Stimulated activated CD4-positive, alpha-beta T cell treated with anti-CD3 and anti-CD28 coated beads, Interleukin-2, amount 100 ng/mL, for 4 hours (primary cell): ENCODE measurements around the gene INPP4A.

Experiments
- DNase-seq: peaks from one replicate; pipeline ENCODE4 v3.0.0-alpha.2; 2020; ENCODE audit warnings: low read depth

INPP4A gene

DNA sequence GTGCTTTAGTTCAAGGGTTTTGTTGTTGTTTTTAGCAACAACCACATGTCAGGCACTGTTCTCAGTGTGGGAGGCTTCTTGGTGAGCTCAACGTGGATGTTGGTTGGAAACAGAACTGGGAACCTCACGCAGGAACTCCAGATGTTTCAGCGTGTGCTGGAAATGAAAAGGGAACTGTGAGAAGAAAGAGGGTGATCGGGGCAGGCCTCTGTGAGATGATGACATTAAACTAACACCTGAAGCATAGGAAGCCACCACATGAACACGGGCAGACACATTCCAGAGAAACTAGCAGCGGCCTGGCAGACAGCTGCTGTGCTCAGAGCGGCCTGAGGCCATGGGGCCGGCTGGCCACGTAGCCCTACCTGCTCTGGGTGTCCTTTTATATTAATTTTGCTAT, 97.2 kb downstream of the INPP4A start:
- no peak for DNase-seq

DNA sequence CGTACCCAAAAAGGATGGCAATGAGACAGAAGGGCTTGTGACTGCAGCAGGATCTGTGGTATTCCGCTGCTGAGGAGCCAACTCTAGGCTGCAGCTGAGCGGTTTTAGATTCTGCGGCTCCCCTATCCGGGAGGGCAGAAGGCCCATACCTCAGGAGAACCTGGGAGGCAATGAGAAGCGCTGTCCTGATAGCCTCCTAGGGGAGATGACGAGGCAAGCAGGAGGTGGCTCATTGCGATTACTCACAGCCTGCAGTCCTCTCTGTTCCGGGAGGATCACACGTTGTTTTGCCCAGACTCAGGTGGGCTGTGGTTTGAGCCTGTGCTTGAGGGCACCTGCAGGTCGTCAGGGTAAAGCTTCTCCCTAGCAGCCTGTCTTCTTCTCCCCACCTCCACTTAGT, 98.6 kb downstream of the INPP4A start:
- DNase-seq: no peak

DNA sequence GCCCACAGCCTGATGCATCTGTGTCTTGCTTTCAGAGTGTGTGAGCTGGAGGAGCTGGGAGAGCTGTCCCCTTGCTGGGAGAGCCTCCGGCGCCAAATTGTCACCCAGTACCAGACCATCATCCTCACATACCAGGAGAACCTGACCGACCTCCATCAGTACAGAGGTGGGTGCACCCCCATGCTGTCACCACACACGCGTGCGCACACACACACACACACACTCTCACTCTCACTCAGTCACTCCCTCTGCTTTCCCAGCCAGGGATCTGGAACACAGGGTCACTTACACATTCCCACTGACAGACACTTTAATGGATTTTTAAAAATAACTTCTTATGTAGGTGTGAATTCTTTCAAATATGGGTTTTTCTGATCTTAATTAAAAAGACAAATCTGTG, 99.2 kb downstream of the INPP4A start:
- DNase-seq: no peak

DNA sequence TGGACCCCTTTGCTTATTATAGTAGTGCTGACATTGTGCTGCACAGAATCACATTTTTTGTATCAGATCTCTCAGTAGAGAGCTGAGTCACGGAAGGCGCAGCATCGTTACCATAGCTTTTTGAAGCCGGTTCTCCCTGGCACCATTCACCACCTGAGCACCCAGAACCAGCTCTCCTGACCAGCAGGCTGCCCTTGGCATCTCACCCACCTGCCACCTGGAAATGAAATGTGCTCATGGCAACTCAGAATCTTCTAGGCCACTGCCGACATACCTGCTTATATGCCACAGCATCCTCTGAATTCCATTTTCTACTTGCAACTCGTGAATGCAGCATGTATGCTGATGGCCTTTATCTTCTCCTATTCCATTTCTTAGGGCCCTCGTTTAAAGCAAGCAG, 100.9 kb downstream of the INPP4A start:
- DNase-seq: no peak

DNA sequence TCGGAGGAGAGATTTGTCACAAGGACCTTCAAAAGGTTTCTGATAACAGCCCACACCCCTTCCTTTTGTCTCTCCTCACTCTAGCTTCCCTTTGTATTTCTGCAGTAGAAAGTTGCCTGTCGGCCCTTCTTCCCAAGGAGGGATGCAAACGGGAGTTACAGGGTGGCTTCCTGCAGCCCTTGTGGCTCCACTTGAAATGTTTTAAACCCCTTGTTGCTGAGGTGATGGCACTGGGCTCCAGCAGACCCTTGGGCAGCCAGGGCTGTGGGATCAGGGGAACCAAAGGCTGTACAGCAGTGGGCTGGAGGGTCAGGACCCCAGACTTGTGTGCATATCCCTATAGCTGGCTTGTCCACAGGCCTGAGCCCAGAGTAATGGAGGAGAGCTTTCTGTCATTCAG, 101.5 kb downstream of the INPP4A start:
- no peak for DNase-seq

DNA sequence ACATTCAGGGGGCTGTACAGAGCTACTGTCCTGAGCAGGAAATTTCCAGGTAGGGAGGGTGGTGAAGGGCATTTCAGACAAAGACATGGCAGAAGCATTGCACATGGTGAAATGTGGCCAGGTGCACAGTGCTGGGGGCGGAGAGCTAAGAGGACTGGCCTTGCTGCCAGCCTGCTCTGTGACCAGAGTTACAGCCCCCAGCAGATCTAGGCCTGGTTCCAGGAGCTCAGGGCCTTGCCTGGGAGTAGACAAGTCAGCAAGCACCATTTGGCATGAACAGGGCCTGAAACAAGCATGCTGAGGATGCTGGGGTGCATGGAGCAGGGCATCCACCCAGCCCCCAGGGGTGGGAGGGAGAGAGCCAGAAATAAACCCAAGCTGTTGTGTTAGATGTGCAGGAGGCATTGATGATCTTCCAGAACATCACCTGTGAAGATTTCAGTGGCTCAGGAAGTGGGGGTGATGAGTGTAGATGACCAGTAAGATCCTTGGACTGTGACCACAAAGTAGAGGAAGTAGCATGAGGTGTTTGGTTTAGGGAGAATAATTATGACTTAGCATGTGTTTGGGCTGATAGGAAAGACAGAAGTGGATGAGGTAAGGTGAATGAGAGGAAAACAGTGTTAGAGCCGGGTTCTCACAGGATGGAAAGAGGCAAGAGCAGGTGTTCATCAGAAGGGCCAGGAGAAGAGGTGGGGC, 102.6 kb downstream of the INPP4A start:
- no peak for DNase-seq

DNA sequence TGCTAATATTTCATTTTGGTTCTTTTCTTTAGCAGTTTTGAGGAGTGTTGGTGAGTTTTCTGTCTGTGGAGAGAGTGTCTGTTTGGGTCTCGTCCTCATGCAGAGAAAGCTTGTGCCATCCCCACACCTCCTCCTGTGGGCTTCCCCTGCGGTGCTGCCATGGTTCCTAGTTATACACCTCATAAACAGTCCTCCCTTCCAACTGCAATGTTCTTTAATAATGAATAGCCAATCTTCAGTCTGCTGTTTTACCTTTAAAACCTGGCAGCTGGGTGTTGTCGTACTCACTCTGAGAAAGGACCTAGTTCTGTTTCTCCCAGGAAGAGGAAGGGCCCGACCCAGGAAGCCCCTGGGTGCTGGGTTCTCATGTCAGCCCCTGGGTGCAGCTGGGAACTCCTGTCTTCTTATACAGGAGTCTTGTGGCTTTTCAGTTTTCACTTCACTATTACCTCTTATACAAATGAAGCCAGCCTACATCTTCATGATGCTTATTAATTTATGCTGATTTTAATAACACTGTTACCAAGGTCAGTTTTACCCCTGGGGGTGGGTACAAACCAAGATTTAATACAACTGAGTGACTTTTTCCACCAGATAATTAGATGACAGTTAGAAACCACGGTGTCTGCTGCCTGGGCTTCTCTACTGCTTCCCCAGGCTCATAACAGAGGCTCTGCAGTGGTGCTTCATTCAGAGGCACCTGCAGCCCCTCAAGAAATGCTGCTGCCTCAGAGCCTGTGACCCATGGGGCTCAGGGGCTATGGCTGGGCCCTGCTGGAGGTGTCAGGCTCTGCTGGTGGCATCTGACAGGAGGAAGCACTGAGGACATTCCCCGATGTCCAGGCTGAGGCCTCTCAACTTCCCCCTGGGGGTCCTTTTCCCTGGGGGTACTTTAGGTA, 104.5 kb downstream of the INPP4A start:
- no peak for DNase-seq

DNA sequence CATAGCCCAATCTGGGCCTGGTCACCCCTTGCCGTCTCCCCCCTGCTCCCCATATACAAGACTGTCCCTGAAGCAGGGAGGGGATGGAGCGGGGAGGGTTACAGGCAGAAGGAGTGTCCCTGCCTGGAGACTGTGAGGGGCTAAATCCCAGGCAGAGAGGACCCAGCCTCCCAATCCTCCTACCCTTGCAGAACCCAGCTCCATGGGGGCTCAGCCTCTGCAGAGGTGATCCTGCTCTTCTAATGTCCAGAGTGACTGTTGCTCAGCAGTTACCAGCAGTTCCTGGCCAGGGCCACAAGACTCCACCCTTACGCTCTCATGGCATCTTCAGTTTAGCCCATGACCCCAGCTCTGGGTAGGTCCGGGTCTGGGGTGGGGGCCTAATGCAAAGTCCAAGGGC, 105.5 kb downstream of the INPP4A start:
- DNase-seq: no peak

DNA sequence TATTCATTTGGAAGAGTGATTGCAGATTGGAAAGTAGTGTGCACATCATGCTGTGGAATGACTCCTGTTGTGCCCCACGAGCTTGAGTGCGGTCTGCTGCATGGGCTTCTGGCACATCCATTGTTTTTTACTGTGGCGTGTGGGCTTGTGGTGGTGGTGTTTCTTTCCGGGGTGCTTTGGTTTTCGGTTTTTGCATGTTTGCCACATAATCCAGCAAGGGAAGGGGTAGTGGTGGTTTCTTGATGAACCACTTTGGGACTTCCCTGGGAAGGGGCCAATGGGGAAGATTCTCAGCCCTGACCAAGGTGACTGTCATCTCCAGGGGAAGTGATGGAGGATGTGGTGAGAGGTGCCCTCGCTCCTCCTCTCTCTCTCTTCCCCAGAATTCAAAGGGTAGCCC, 106.7 kb downstream of the INPP4A start:
- DNase-seq: no peak

DNA sequence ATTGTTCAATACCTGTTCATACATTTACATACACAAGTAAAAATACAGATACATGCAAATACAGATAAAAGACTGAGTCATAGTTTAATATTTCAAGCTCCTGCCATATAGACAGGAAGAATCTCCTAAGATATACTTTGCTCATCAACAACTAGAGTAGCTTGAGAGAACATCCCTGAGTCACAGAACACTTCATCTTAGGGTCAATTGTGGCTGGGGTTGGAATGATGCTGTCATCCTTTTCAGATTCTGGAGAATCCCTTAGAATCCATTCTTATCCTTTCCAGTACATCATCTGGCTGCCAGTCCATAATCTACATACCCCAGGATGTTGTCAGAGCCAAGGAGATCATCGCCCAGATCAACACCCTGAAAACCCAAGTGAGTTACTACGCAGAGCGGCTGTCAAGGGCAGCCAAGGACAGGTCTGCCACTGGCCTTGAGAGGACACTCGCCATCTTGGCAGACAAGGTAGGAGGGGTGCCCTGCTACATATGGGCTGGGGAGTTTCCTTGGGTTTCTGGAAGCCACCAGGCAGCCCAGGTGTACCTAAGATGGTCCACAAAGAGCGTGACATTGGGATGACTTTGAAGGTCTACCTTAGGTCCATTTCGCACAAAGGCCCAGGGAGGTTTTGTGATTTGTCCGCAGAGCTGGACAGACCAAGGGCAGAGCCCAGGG, 108.0 kb downstream of the INPP4A start:
- DNase-seq: no peak

DNA sequence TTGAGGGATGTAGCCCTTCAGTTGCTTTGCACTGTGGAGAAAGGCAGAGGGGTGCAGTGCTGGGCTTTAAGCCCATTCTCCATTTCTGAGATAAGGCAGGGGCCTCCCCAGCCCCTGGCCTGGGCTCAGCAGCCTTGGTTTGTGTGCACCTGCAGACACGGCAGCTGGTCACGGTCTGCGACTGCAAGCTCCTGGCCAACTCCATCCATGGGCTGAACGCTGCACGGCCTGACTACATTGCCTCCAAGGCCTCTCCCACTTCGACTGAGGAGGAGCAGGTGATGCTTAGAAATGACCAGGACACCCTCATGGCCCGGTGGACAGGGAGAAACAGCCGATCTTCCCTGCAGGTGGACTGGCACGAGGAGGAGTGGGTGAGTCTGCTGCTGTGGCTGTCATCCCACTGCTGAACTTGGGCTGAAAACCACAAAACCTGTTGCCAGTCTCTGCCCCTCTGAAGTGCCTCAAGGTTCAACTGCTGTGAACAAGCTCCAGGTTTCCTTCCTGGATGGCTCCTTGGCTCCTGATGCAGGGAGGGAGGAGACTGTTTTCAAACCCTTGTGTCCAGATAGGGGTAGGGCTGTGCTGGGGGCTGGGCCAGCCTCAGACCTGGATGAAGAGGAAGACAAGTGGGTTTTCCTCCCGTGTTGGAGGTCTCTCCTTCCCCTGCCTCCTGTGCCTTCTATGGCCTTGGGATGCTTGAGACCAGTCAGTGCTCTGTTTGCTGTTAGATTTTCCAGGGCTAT, 109.6 kb downstream of the INPP4A start:
- no peak for DNase-seq

DNA sequence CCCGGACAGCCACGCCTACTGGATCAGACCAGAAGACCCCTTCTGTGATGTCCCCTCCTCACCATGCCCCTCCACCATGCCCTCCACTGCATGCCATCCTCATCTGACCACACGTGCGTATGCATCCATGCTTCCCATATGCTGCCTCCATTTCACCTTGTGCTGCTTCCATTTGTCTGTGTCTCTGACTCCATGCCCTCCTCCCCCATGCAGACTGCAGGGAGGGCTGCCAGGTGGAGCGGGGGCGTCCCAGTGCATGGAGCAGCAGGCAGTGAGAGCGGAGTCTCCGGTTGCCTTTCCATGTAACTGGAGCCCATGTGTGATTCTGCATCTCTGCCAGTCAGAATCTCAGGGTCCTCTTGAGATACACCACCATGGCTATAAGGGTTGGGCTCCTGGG, 111.0 kb downstream of the INPP4A start:
- no peak for DNase-seq

DNA sequence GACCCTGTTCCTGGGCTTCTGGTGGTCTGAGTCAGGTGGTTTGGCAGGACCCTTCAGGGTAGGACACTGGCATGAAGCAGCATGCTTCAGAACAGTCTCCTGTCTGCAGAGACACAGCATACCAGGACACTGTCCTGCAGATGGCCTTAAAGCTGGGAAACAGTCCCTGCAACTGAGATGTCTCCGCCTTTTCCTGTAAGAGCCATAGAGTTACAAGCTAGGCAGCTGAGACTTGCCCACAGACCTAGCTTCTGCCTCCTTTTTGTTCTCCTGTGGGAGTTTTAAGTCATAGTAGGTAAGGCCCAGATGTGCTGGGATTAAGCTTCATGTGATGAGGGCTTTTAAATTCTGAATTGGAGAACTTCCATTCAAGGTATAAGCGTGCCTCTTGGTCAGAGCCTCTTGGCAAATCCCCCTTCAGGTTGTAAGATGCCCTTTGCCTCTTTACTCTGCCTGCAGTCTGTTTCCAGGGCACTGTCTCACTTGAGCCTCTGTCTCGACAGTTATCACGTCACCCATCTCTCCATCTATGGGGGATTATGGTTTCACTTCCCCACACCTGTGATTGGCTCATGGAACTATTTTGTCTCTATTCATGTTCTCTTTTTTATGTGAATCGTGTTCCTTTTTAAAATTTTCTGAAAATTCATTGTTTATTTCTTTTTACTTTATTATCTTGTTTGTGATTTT, 111.8 kb downstream of the INPP4A start:
- no peak for DNase-seq

DNA sequence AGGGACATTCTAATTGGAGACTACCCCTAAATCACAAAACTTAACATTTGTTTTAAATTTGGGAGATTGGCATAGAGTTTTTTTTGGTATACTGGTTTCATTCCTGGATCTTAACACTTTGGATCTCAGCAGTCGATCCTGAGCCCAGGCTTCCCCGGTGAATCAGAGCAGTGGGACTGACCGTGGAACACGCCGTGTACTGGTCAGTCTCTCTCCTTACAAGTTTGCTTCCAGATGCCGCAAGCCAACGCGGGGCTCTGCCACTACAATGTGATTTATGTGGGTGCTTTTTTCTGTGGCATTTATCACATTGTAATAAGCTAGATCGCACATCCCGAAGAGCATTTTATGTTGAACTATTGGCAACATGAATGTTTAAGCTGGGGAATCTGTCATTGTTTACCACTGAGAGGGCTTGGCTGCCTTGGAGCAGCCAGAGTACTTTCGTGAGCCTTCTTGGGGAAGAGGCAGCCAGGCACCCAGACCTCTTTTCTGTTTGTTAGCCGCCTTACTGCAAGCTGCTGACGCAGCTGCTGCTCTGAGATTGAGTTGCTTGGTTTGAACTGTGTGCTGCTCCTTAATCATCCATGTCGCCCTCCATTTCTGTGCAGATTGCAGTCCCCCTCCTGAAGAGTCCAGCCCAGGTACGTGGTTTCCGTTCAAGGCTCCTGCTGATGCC, 114.3 kb downstream of the INPP4A start:
- no peak for DNase-seq

DNA sequence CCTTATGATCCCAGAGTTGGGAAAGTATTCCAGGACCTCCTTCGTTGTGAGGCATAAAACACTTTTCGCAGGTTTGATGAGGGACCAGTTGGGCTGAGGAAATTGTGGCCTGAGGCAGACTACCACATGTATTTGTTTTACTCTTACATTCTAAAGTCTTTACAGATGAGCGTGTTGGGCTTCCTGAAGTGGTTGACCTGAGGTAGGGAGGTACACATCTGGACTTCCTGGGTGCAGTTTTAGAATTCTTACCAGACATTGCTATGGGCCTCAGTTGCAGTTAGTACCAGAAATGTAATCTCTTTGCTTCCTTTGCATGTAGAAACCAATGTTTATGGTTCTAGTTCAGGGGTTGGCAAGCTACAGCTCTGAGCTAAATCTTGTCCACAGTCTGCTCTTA, 114.9 kb downstream of the INPP4A start:
- DNase-seq: no peak

DNA sequence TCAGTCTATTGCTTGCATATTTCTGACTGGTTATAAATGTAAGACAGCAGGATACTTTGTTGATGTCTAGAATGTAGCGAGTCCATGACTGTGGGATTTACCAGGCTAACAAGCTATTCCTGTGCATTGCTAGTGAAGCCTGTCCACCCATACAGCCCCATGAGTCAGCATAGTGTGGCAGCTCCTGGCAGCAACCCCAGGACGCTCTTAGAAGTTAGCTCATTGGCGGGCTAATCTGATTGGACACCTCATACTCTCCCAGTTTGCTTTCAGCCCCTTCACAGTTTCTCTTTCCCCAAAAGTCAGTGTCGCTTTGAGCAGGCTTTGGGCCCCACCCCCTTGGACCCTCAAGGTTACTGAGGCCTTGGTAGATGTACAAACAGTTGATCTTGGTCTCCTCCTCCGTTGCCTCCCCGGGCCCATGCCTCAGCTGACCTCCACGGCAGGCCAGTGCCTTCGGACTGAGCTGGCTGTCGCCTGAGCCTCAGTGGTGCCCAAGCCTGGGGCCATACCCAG, 115.7 kb downstream of the INPP4A start:
- no peak for DNase-seq

DNA sequence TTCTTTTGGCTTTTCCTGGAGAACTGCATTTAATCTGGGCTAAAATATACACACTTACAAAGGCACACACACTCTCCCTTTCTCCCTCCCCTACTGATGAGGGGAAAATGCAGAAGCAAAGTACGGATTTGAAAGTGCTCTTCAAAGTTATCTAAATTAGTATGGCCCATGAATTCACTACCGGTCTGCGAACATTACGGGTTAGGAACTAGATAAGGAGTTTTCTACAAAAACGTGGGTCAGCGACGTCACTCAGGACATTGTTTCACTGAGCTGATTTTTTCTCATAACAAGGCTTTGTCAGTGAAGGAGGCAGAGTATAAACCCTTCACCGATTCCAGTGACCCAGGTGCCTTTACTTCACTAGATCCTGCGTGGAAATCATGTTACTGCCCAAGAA, 116.4 kb downstream of the INPP4A start:
- DNase-seq: no peak

DNA sequence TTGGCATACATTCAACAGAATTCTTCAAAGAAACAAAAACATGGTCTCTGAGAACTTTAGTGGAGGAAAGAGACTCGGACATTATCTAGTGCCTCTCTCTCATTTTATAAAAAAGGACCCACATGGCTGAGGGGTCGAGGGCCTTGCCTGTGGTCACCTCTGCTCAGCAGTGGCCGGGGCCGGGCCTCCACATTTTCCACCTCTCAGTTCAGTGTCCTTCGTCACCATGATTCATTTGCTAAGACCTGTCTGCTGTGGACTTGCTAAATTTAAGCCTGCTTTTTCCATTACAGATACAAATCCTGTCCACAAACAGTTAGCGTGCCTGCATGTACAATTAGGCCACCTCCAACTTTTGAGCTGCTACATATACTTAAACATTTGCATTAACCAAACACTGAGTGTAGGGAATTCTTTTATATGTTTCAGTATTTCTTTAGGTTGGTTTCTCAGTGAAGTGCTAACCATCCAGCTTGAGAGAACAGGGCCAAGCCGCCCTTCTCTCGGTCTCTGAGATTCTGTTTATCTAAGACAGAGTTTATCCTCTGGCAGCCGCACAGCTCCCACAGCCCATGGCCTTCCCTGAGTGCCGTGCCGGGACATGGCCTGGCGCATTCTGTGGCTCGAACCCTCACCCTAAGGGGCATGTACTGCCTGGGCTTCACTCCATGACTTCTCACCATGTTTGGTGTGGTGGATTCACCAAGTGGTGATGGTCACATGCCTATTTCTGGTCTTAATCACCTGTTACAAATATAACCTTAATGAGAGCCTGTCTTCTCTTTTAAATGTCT, 117.4 kb downstream of the INPP4A start:
- no peak for DNase-seq

DNA sequence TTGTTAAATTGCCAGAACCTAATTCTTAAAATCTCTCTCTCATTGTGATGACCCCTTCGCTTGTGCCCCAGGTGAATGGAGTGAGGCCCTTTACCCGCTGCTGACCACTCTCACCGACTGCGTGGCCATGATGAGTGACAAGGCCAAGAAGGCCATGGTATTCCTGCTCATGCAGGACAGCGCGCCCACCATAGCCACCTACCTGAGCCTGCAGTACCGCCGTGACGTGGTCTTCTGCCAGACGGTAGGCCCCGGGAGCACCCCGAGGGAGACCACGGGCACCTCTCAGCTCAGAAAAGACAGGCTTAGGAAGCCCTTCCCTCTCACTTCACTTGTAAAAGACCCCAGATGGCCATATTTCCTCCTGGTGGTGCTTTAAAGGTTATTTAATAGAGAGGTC, 118.7 kb downstream of the INPP4A start:
- no peak for DNase-seq

DNA sequence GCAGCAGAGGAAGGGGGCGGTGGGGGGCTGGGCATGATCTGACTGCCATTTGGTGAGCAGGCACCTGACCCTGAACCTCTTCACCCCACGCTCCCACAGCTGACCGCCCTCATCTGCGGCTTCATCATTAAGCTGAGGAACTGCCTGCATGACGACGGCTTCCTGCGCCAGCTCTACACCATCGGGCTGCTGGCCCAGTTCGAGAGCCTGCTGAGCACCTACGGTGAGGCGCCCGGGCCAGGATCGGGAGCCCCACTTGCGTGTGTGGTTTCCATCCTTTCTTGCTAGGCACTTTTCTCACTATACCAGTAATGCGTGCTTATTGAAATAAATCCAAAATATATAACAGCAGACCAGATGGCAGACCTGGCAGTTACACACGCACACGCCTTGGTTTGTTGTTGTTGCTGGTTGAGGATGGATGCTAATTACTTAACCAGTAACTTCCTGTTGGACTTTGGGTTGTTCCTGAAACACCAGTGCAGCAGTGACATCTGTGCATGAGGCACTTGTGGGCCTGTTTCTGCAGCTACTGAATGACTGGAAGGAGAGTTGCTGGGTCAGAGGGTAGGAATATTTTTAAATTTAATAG, 120.0 kb downstream of the INPP4A start:
- DNase-seq: no peak
